ENCODE data around the gene HLTF.
A peak's percentile ranks its signal among the peaks of the same experiment; 100 is the strongest.

The HLTF gene

GRCh38 chr3:149089395-149089794 is 3.1 kb upstream of the HLTF start:
- no peak for DNase-seq

DNA sequence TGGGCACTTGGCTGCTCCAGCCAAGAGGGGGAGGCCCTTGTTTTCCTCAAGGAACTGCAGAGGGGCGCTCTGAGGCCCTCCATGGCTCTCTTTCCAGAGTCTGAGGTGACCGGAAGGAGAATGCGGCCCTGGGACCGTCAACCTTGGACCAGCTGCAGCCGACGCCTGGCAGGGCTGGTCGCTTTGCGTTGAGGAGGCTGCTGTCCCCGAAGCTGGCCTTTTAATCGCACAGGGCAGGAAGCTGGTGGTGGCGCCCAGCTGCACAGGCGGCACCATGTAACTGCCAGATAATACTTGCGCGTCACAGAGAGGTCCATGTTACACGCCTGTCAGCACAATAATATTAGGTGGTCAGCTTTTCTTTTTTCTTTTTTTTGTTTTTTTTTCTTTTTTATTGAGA is 875 bp upstream of the HLTF start:
- DNase-seq: no peak

GRCh38 chr3:149085828-149086231 is 503 bp downstream of the HLTF start:
- peak; percentile 34 for DNase-seq

- DNase-seq: no peak
These were observed 4.6 kb downstream of the HLTF start for GRCh38 chr3:149081772-149082171.

GRCh38 chr3:149080699-149081091 is 5.6 kb downstream of the HLTF start:
- DNase-seq: peak; percentile 52

DNA sequence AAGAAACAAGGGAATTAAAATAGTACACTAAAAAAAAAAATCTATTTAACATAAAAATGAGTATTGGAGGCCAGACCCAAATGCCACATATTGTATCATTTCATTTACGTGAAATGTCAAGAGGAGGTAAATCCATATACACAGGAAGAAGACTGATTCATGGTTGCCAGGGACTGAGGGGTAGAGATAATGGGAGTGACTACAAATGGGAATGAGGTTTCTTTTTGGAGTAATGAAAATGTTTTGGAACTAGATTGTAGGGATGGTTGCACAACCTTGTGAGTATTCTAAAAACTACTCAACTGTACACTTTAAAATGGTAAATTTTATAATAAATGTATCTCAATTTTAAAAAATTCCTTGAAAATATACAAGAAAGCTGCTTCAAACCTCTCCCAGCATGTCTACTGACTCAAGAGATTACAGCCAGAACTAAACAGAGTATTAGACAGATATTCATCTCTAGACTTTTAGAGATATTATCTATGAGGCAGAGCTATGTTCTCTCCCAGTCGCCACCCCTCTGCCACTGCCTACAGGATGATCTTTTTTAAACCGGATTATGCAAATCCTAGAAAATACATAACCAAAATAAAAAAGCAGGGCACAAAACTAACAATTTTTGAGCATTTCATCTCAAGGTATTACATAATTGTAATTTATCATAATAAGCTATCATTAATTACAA is 6.2 kb downstream of the HLTF start:
- DNase-seq: no peak

DNA sequence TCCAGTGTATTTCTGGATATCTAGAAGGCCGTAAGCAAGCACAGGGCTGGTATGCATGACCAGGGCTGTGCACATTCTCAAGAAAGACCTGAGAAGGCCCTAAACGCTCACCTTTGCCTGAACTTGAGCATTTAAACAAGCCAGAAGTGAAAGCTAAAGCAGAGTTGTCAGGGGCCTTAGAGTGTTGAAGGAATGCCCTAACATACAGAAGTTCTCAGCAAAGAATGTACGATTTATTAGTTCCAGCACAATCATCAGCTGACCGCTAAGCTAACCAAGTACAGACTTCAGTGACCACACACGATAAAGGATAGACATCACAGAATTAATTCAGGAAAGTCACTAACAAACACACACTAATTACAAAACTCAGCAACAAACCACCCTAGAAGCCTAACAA is 8.7 kb downstream of the HLTF start:
- DNase-seq: peak; percentile 75

GRCh38 chr3:149067883-149068282 is 18.4 kb downstream of the HLTF start:
- no peak for DNase-seq

- no peak for DNase-seq
These were observed 24.6 kb downstream of the HLTF start for GRCh38 chr3:149061776-149062175.

DNA sequence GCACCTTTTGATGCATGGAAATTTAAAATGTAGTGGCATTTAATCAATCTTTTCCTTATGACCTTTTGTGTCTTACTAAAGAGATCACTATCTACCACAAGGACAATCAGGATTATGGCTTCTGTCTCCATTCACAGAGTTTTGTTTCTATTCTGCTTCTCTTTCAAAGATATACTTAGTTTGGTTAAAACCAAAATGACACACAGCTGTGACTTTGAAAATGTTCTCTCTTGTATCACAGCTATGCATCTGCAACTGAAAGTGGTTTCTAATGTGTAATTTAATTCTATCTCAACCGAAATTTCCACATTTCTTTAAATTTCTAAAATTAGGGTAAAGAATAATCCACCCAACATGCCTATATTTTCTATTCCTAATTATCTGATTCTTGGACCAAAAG is 27.7 kb downstream of the HLTF start:
- no peak for DNase-seq

DNA sequence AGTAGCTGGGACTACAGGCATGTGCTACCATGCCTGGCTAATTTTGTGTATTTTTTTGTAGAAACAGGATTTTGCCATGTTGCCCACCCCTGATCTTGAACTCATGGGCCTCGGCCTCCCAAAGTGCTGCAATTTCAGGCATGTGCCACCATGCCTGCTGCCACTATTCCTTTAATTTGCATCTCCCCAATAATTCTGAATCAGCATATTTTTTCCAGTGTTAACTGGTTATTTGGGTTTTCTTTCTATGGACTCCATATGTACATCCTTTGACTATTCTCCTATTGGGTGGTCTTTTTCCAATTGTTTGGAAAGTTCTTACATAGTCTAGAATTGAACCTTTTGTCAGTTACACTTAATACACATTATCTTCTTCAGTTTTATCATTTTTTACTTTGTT is 28.1 kb downstream of the HLTF start:
- DNase-seq: no peak

DNA sequence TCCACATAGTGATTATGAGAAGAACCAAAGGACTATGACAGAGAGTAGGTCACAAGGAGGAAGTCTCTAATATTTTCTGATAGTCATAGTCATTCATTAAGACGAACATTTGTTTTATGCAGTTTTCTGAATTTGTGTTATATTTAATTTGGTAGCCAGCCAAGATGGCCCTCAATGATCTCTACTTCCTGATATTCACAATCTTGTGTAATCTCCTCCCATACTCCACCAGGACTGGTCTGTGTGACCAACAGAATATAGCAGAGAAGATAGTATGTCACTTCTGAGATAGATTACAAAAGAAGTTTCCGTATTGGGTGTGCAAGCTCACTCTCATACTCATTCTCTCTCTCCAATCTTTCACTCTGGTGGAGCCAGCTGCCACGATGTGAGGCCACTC is 30.8 kb downstream of the HLTF start:
- DNase-seq: no peak

GRCh38 chr3:149044339-149045083 is 41.8 kb downstream of the HLTF start:
- no peak for DNase-seq

DNA sequence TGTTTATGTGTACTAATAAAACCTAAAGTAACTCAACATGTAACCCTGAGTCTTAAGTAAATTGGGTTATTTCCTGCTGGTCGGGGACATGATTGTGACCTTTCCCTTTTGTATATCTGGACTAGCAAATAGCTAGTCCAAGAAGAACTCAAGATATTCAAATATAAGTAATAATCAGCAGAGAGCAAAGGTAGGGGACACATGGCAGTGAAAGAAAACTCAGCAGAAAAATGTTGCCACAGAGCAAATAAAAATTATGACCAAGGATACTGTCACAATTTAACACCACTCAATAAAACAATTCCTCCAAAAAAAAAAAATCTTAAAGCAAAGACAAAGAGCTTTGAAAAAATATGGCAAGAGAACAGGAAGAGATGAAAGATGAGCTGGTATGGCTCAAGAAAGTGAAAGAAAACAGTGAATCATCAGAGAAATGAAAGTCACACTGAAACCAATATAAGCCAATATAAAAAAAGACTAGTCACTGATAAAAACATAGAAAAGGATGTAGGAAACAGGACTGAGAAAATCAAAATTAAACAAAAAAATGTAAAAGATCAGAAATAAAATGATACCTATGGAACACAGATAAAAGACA is 43.4 kb downstream of the HLTF start:
- peak; percentile 46 for DNase-seq

- DNase-seq: no peak
These were observed 48.0 kb downstream of the HLTF start for GRCh38 chr3:149038322-149038721.

GRCh38 chr3:149037684-149038083 is 48.6 kb downstream of the HLTF start:
- no peak for DNase-seq

GRCh38 chr3:149031096-149031495 is 55.2 kb downstream of the HLTF start:
- no peak for DNase-seq

GRCh38 chr3:149026718-149027117 is 59.6 kb downstream of the HLTF start:
- DNase-seq: no peak

DNA sequence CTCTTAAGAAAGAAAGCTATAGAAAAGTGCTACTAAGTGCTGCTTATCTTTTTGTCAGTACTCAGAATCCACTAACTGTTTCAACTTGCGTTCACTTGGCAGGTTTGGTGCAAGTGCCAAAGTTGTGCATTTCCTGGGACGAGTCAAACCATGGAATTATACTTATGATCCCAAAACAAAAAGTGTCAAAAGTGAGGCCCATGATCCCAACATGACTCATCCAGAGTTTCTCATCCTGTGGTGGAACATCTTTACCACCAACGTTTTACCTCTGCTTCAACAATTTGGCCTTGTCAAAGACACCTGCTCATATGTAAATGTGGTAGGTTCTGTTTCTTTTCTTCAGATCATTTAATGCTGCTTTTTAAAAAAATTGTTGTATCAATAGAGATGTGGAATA is 62.4 kb downstream of the HLTF start:
- DNase-seq: no peak

DNA sequence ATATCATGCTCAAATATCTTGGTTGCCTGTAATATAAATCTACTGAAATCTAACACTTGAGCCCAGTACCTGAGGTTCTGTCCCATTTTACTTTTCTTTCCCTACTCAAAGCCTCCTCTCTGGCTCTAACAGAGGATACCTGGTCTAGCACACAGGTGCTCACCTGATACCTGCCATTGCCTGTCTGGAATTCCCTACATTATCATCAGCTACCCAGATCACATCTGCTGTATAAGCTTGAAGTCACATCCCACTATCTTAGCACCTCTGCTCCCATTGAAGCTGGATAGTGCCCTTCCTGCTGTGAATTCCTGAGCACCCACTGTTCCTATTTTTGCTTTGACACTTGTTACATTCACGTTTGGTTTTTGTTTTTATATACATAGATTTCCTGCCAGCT is 64.5 kb downstream of the HLTF start:
- DNase-seq: no peak

- DNase-seq: no peak
These were observed 65.5 kb downstream of the HLTF start for GRCh38 chr3:149020839-149021252.

GRCh38 chr3:149020196-149020838 is 66.0 kb downstream of the HLTF start:
- peak; percentile 59 for DNase-seq

- DNase-seq: no peak
These were observed 66.8 kb downstream of the HLTF start for GRCh38 chr3:149019580-149019979.

- DNase-seq: peak; percentile 36
These were observed 68.1 kb downstream of the HLTF start for GRCh38 chr3:149018247-149018646.
